Right renal cortex interstitium (tissue), 3 donors: ENCODE measurements around the gene TENM3. TPM values are rescaled to one million over a fixed set of nuclear protein-coding genes. Genes with fewer than 3 reads are reported as not detected.
"Not testable (repeated sequence)": the region's sequence is repeated elsewhere in the genome, so short reads cannot be mapped to it uniquely, and the experiment has no call there.

Experiments
- DNase-seq, 3 donors: peaks; one replicate each; pipeline ENCODE4 v3.0.0-alpha.2; 2013; ENCODE audit warnings: low read depth in 3 of 3, low spot score in 2 of 3
- polyA plus RNA-seq, 3 donors: library from polyadenylated mRNA; unstranded; fragments of 120-200 nt; gene quantifications; one replicate each; pipeline ENCODE4 v1.2.1, GENCODE V29; 2013; ENCODE audit not compliant: insufficient read length in 3 of 3

TENM3 gene
- 10 to 100 TPM; 16.0 to 18.1 (median 17.7) TPM for polyA plus RNA-seq

- DNase-seq = not testable (repeated sequence)
Measured at GRCh38 chr4:182243204-182243603, at the start of gene TENM3. Gene TENM3, plus strand, starts transcription at chr4:182243402. Its CDS starts 80,619 bp downstream, at chr4:182324021.

GRCh38 chr4:182194091-182194824, 48.9 kb upstream of the TENM3 start:
- no peak for DNase-seq

- DNase-seq = no peak
Measured at GRCh38 chr4:182197611-182198010, 45.6 kb upstream of the TENM3 start.

- no peak for DNase-seq
Measured at GRCh38 chr4:182201871-182202270, 41.3 kb upstream of the TENM3 start.

- DNase-seq = no peak
Measured at GRCh38 chr4:182202650-182203049, 40.6 kb upstream of the TENM3 start.

- no peak for DNase-seq
Measured at GRCh38 chr4:182203872-182204411, 39.3 kb upstream of the TENM3 start.

- no peak for DNase-seq
Measured at GRCh38 chr4:182205306-182205705, 37.9 kb upstream of the TENM3 start.

GRCh38 chr4:182206266-182206665, 36.9 kb upstream of the TENM3 start:
- no peak for DNase-seq

- no peak for DNase-seq
Measured at GRCh38 chr4:182206916-182207315, 36.3 kb upstream of the TENM3 start.

GRCh38 chr4:182207830-182208396, 35.3 kb upstream of the TENM3 start:
- no peak for DNase-seq

GRCh38 chr4:182208526-182209050, 34.6 kb upstream of the TENM3 start:
- no peak for DNase-seq

GRCh38 chr4:182212211-182212761, 30.9 kb upstream of the TENM3 start:
- no peak for DNase-seq

- no peak for DNase-seq
Measured at GRCh38 chr4:182213004-182213403, 30.2 kb upstream of the TENM3 start.

GRCh38 chr4:182215148-182215547, 28.1 kb upstream of the TENM3 start:
- DNase-seq = no peak

GRCh38 chr4:182216005-182216404, 27.2 kb upstream of the TENM3 start:
- DNase-seq = no peak

- DNase-seq = no peak
Measured at GRCh38 chr4:182219411-182220056, 23.7 kb upstream of the TENM3 start.

- DNase-seq = no peak
Measured at GRCh38 chr4:182221987-182222386, 21.2 kb upstream of the TENM3 start.

- DNase-seq = no peak
Measured at GRCh38 chr4:182222766-182223165, 20.4 kb upstream of the TENM3 start.

GRCh38 chr4:182223708-182224107, 19.5 kb upstream of the TENM3 start:
- no peak for DNase-seq

GRCh38 chr4:182224192-182224850, 18.9 kb upstream of the TENM3 start:
- no peak for DNase-seq
